ENCODE measurements around the gene ASPHD1.

ASPHD1 gene

GRCh38 chr16:29943846-29944799 is 43.8 kb downstream of the ASPHD1 start:
- no peak for ATAC-seq

GRCh38 chr16:29947897-29948296 is 47.6 kb downstream of the ASPHD1 start:
- ATAC-seq = no peak

GRCh38 chr16:29950806-29951461 is 50.6 kb downstream of the ASPHD1 start:
- ATAC-seq = no peak

- ATAC-seq = no peak
Observed at GRCh38 chr16:29951625-29952365, 51.5 kb downstream of the ASPHD1 start.

All from activated CD4-positive, CD25-positive, alpha-beta regulatory T cell treated with anti-CD3 and anti-CD28 coated beads, Interleukin-2, amount 50 U/mL, for 24 hours (primary cell).